Peyer's patch (tissue), 4 donors: Measurements from ENCODE around the gene PHF24. TPM values are rescaled to one million over a fixed set of nuclear protein-coding genes. Genes with fewer than 3 reads are reported as not detected.

ENCODE experiments used
- total RNA-seq, 4 donors: library from RNA; depleted of rRNA; stranded (reverse); fragments of >200 nt; gene quantifications; one replicate each; pipeline ENCODE4 v1.1.0, GENCODE V29; 2016

Gene PHF24
- total RNA-seq, 4 donors from 2014 or later = 0.76 TPM; not detected in 3

Other genes starting within 250 kb of the PHF24 start
- 10 to 100 TPM; 54.7 to 85.2 (median 70.3) TPM for gene CCL21, start 248.1 kb upstream of the PHF24 start, total RNA-seq
- 1 to 10 TPM; 2.6 to 7.6 (median 4.7) TPM for gene DNAJB5, start 31.5 kb downstream of the PHF24 start, total RNA-seq
- 100 to 1,000 TPM; 124 to 244 (median 150) TPM for gene VCP, start 114.3 kb downstream of the PHF24 start, total RNA-seq
- gene FANCG, start 121.7 kb downstream of the PHF24 start, total RNA-seq = 10 to 100 TPM; 14.4 to 40.4 (median 22.2) TPM
- gene PIGO, start 138.3 kb downstream of the PHF24 start, total RNA-seq = 10 to 100 TPM; 14.9 to 30.5 (median 27.0) TPM
- gene STOML2, start 144.8 kb downstream of the PHF24 start, total RNA-seq = 100 to 1,000 TPM in 1 of 4 donors, 10 to 100 TPM in 3; 54.1 to 104 (median 88.7) TPM
- gene ATOSB, start 157.6 kb downstream of the PHF24 start, total RNA-seq = 10 to 100 TPM in 3 of 4 donors, 1 to 10 TPM in 1; 4.1 to 31.5 (median 22.6) TPM
- gene UNC13B, start 203.7 kb downstream of the PHF24 start, total RNA-seq = 10 to 100 TPM; 44.5 to 72.9 (median 48.6) TPM